K562 (cell line): Measurements from ENCODE around the gene C1orf21. TPM values are rescaled to one million over a fixed set of nuclear protein-coding genes. Genes with fewer than 3 reads are reported as not detected.

Source experiments
- ATAC-seq: fragments of 200-7000 bp; cut with Tn5 transposase; 3 replicates; pipeline ENCODE4 v1.9.1; 2020; ENCODE audit warnings: moderate library complexity
- BruUV-seq: library from RNA; stranded (reverse); fragments of 400-500 nt; replicated peaks from 2 replicates; lab custom pipeline; 2021; lab: Mats Ljungman, UMichigan
- CTCF ChIA-PET: fragments of 300-600 bp; formaldehyde crosslinking; extraction: SDS; loops from one replicate; lab custom pipeline; 2021; ENCODE audit warnings: low intra/inter-chr PET ratio; lab: Yijun Ruan, JAX
- POLR2A ChIA-PET: fragments of 300-600, 350-650 bp; sonication (Branson Sonifier 250); formaldehyde crosslinking; extraction: SDS; loops from one replicate; lab custom pipeline; 2021; ENCODE audit warnings: antibody characterized with exemption, inconsistent platforms; lab: Yijun Ruan, JAX
- DNase-seq, 4 experiments: peaks; one replicate each; pipeline versions ENCODE4 v3.0.0 to v3.0.0-alpha.2; 2011 to 2018; ENCODE audit warnings: low spot score in 3 of 4, mixed read lengths in 3 of 4; ENCODE audit errors: extremely low read depth in 1 of 4
- FAIRE-seq: peaks from 2 replicates; lab custom pipeline; 2011; peaks lifted over from hg19 to GRCh38; lab: Jason Lieb, UNC
- H2AFZ ChIP-seq: 2 replicates; pipeline ENCODE4 v1.6.0; 2011; ENCODE audit warnings: low read depth, low read length, control low read depth, inconsistent platforms
- H3K27ac ChIP-seq: fragments of 200-600 bp; 3 replicates; pipeline ENCODE4 v1.8.0; 2011; ENCODE audit warnings: low read depth, mild to moderate bottlenecking, control low read depth, inconsistent platforms, low read length, moderate library complexity, mixed read lengths; ENCODE audit errors: extremely low read depth
- H3K27me3 ChIP-seq, 2 experiments: fragments of 300-600 bp in 1 of 2; 2 replicates in 1 of 2; 3 replicates in 1 of 2; pipeline versions ENCODE4 v1.6.0 to v1.8.0; 2011; ENCODE audit warnings: inconsistent platforms in 2 of 2, low read length in 2 of 2, mild to moderate bottlenecking in 1 of 2, mixed read lengths in 1 of 2, moderate library complexity in 1 of 2; ENCODE audit not compliant: control insufficient read depth in 2 of 2, insufficient read depth in 2 of 2
- H3K36me3 ChIP-seq: fragments of 300-600 bp; 3 replicates; pipeline ENCODE4 v1.8.0; 2011; ENCODE audit warnings: mild to moderate bottlenecking, low read length, inconsistent platforms; ENCODE audit not compliant: control insufficient read depth, insufficient read depth
- H3K4me1 ChIP-seq, 2 experiments: fragments of 200-600 bp in 1 of 2; replicated peaks in 1 of 2; 2 replicates in 1 of 2; 3 replicates in 1 of 2; pipeline versions ENCODE4 v1.5.1 to v1.8.0; 2011; ENCODE audit warnings: inconsistent platforms in 2 of 2, low read length in 2 of 2, mild to moderate bottlenecking in 1 of 2, mixed read lengths in 1 of 2, moderate library complexity in 1 of 2; ENCODE audit not compliant: control insufficient read depth in 2 of 2, insufficient read depth in 2 of 2
- H3K4me2 ChIP-seq: 2 replicates; pipeline ENCODE4 v1.6.1; 2011; ENCODE audit warnings: low read length, control low read depth, inconsistent platforms, mixed read lengths; ENCODE audit not compliant: insufficient read depth
- H3K4me3 ChIP-seq: fragments of 200-600 bp; sonication (generic), shearing (Covaris generic); 2 replicates; pipeline ENCODE4 v1.5.1; 2016; ENCODE audit warnings: control low read depth, inconsistent platforms
- H3K79me2 ChIP-seq: fragments of 200-600 bp; 3 replicates; pipeline ENCODE4 v1.8.0; 2011; ENCODE audit warnings: low read length, inconsistent platforms; ENCODE audit not compliant: control insufficient read depth, insufficient read depth
- H3K9ac ChIP-seq, 2 experiments: 2 replicates each; pipeline versions ENCODE4 v1.6.0 to v1.6.1; 2011; ENCODE audit warnings: low read depth in 2 of 2, low read length in 2 of 2, control low read depth in 1 of 2, inconsistent platforms in 1 of 2, mild to moderate bottlenecking in 1 of 2, mixed read lengths in 1 of 2; ENCODE audit not compliant: insufficient read depth in 1 of 2
- H3K9me1 ChIP-seq: one replicate; pipeline ENCODE4 v1.6.0; 2011; ENCODE audit warnings: inconsistent platforms, mild to moderate bottlenecking, low read length, moderate library complexity; ENCODE audit not compliant: control insufficient read depth, insufficient read depth
- H3K9me3 ChIP-seq: replicated peaks from 2 replicates; pipeline ENCODE4 v1.5.1; 2011; ENCODE audit warnings: low read depth, low read length, inconsistent platforms; ENCODE audit not compliant: control insufficient read depth, insufficient read depth
- H4K20me1 ChIP-seq: replicated peaks from 2 replicates; pipeline ENCODE4 v1.6.1; 2011; ENCODE audit warnings: low read length, inconsistent platforms, mixed read lengths; ENCODE audit not compliant: control insufficient read depth, insufficient read depth
- HDAC6 ChIP-seq: IDR thresholded peaks from 2 replicates; pipeline ENCODE4 v1.6.1; 2012; ENCODE audit warnings: low read depth, mild to moderate bottlenecking, control low read depth, inconsistent platforms, low read length, moderate library complexity
- ZBTB1 ChIP-seq: sonication (generic); formaldehyde crosslinking; IDR thresholded peaks from 2 replicates; pipeline ENCODE4 v1.8.1; 2023; ENCODE audit warnings: missing genetic modification reagents, low read depth, mild to moderate bottlenecking, borderline replicate concordance
- ZNF707 ChIP-seq: fragments of 250-450 bp; sonication (Bioruptor Pico); conservative IDR thresholded peaks from 2 replicates; pipeline ENCODE4 v1.8.0; 2022; ENCODE audit warnings: inconsistent platforms, mild to moderate bottlenecking, moderate library complexity
- WGBS: fragments of 100-300 bp; shearing (Covaris generic); methylation state at CpG from one replicate; pipeline ENCODE4 v1.1.6; 2016; ENCODE audit warnings: low coverage, mixed read lengths; ENCODE audit not compliant: insufficient coverage; ENCODE audit errors: missing lambda C conversion rate; 5-methylcytosine and 5-hydroxymethylcytosine counted together
- in situ Hi-C: fragments of 300-500 bp; cut with MboI; formaldehyde crosslinking; loops from 4 replicates; pipeline ENCODE4 v1.15.0; 2018; ENCODE audit warnings: inconsistent platforms, mixed read lengths
- intact Hi-C: fragments of 100-400 bp; cut with micrococcal nuclease; formaldehyde crosslinking; loops from 2 replicates; pipeline ENCODE4 v1.14.2; 2022
- polyA plus RNA-seq, 8 experiments: library from polyadenylated mRNA; depleted of rRNA in 4 of 8; stranded (reverse) in 5 of 8; unstranded in 3 of 8; fragments of >200 nt; fragmentation: Nextera tagmentation in 2 of 8; fragmentation: Illumina TruSeq in 1 of 8; extraction: Ambion mirVana in 2 of 8; extraction: Trizol in 1 of 8; gene quantifications; 2 replicates each; pipeline versions ENCODE4 v1.2.1 to v1.2.3, GENCODE V29; 2011 to 2014; ENCODE audit warnings: inconsistent platforms in 1 of 8, missing spikeins in 1 of 8
- total RNA-seq, 7 experiments: library from RNA; depleted of rRNA in 6 of 7; stranded (reverse); fragments of >200 nt in 6 of 7; fragmentation: Illumina TruSeq in 2 of 7; extraction: Trizol in 2 of 7; gene quantifications; 2 replicates each; pipeline versions ENCODE4 v1.2.1 to v1.2.3, GENCODE V29; 2011 to 2021; ENCODE audit warnings: low replicate concordance in 1 of 7

C1orf21 gene
- total and polyA plus RNA-seq, 9 of the 15 experiments (the other 6 are each of a cell fraction or from before 2014, with no cell fraction given) = under 0.01 to 0.31 (median 0.07) TPM

DNA sequence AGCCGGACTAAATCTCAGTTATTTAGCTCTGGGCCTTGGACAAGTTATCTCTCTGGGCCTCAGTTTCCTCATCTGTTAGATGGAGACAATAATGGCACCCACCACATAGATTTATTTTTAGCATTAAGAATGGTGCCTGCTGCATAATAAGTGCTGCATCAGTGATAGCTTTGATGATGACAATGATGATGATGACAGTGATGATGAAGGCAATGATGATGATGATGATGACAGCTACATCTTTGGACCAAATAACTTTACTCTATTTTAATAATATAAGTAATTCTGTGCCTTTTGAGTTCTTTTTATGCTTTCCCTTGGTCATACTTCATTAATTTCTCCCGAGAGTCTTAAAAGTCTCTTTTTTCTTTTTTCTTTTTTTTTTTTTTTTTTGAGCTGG is 143.4 kb downstream of the C1orf21 start:
- Histone ChIP-seq H4K20me1 (no peaks in the 10 kb centered on the region), H2AFZ (no peak overlapping the region), H3K4me1 (no peaks in the 10 kb centered on the region), H3K9me3 (no peaks in the 10 kb centered on the region), H3K79me2 (no peaks in the 10 kb centered on the region), H3K36me3 (no peaks in the 10 kb centered on the region), H3K27me3 (peaks cover 0 to 3% of the 10 kb centered on the region in 2 experiments; a peak in 2 of 5 replicates), H3K4me3 (no peak overlapping the region), H3K4me2 (no peak overlapping the region), H3K9me1 (no peaks in the 10 kb centered on the region), H3K9ac (no peak overlapping the region), H3K27ac (no peak overlapping the region)
- intact Hi-C loops (no loop called here), in situ Hi-C loops (no loop called here)
- no peak for DNase-seq
- BruUV-seq = no TSS peak
- no peak for ATAC-seq
- POLR2A ChIA-PET = no interaction called here
- FAIRE-seq = no peak
- WGBS = 0% methylated on average over 2 of the region's 2 CpGs
- TF ChIP-seq ZNF707 (CRISPR knock-in tag) = no peak
- CTCF ChIA-PET = no interaction called here

- in situ Hi-C loops (no loop called here), intact Hi-C loops (no loop called here)
- no peak for DNase-seq
- Histone ChIP-seq H3K36me3 (no peaks in the 10 kb centered on the region), H3K9ac (no peak overlapping the region), H4K20me1 (no peaks in the 10 kb centered on the region), H3K79me2 (no peaks in the 10 kb centered on the region), H3K27ac (no peak overlapping the region), H3K9me3 (no peaks in the 10 kb centered on the region), H3K27me3 (peaks cover 0 to 5% of the 10 kb centered on the region in 2 experiments; a peak in 2 of 5 replicates), H3K4me2 (no peak overlapping the region), H3K4me3 (no peak overlapping the region), H3K9me1 (no peaks in the 10 kb centered on the region), H3K4me1 (no peaks in the 10 kb centered on the region), H2AFZ (no peak overlapping the region)
- TF ChIP-seq HDAC6 = no peak
- TF ChIP-seq ZBTB1 (CRISPR knock-in tag) = no peak
- BruUV-seq = no TSS peak
- no peak for ATAC-seq
- 0% methylated on average over 1 of the region's 1 CpG for WGBS
- POLR2A ChIA-PET = interaction anchor here (1.0 kb wide), 1 partner anchor 15 kb away, joined by 4 read pairs; no protein-coding TSS in a partner anchor
- FAIRE-seq = no peak
- CTCF ChIA-PET = no interaction called here
Observed at GRCh38 chr1:184531296-184531695, 144.5 kb downstream of the C1orf21 start.
